Panc1 (cell line): Measurements from ENCODE around the gene SULF2. TPM values are rescaled to one million over a fixed set of nuclear protein-coding genes. Genes with fewer than 3 reads are reported as not detected.

ENCODE experiments used
- ATAC-seq: fragments of 200-7000 bp; cut with Tn5 transposase; 2 replicates; pipeline ENCODE4 v1.9.1; 2020; ENCODE audit warnings: mild to moderate bottlenecking, moderate library complexity
- BruUV-seq: library from RNA; stranded (reverse); fragments of 400-500 nt; replicated peaks from 2 replicates; lab custom pipeline; 2021; lab: Mats Ljungman, UMichigan
- CTCF ChIA-PET: fragments of 300-600 bp; sonication (Branson Sonifier 250); formaldehyde crosslinking; loops from one replicate; lab custom pipeline; 2022; ENCODE audit warnings: antibody characterized with exemption; lab: Charles Lee
- POLR2A ChIA-PET: fragments of 300-600 bp; sonication (Branson Sonifier 250); formaldehyde crosslinking; loops from one replicate; lab custom pipeline; 2022; ENCODE audit warnings: antibody characterized with exemption; lab: Charles Lee
- DNase-seq: peaks from one replicate; pipeline ENCODE4 v3.0.0-alpha.2; 2010; ENCODE audit warnings: low read depth, low spot score
- H3K27ac ChIP-seq: 2 replicates; pipeline ENCODE4 v1.5.1; 2011; ENCODE audit warnings: mild to moderate bottlenecking, low read length, inconsistent platforms
- H3K27me3 ChIP-seq: fragments of 200-500 bp; sonication (Bioruptor generic); 2 replicates; pipeline ENCODE4 v1.6.0; 2014; ENCODE audit warnings: low read length, inconsistent platforms; ENCODE audit not compliant: control insufficient read depth, insufficient read depth
- H3K36me3 ChIP-seq: fragments of 200-500 bp; sonication (Bioruptor generic); 2 replicates; pipeline ENCODE4 v1.5.1; 2014; ENCODE audit warnings: inconsistent platforms, mild to moderate bottlenecking, low read length, moderate library complexity; ENCODE audit not compliant: control insufficient read depth, insufficient read depth
- H3K4me1 ChIP-seq: 2 replicates; pipeline ENCODE4 v1.5.1; 2011; ENCODE audit warnings: inconsistent platforms, mild to moderate bottlenecking, low read length, moderate library complexity; ENCODE audit not compliant: control insufficient read depth, insufficient read depth
- H3K4me3 ChIP-seq, 2 experiments: 2 replicates each; pipeline ENCODE4 v1.5.1; 2011 to 2012; ENCODE audit warnings: low read depth in 2 of 2, low read length in 2 of 2, mild to moderate bottlenecking in 2 of 2, inconsistent platforms in 1 of 2, moderate library complexity in 1 of 2
- H3K9me3 ChIP-seq: fragments of 200-500 bp; sonication (Bioruptor generic); 2 replicates; pipeline ENCODE4 v1.5.1; 2014; ENCODE audit warnings: low read depth, mild to moderate bottlenecking, inconsistent platforms, low read length, moderate library complexity; ENCODE audit not compliant: control insufficient read depth, insufficient read depth
- CTCF ChIP-seq: fragments of 450-650 bp; IDR thresholded peaks from 2 replicates; pipeline ENCODE4 v1.5.1; 2017; ENCODE audit warnings: mild to moderate bottlenecking
- POLR2AphosphoS5 ChIP-seq: IDR thresholded peaks from 2 replicates; pipeline ENCODE4 v1.6.1; 2012; ENCODE audit warnings: mild to moderate bottlenecking, low read depth, low read length, moderate library complexity
- SIN3A ChIP-seq: IDR thresholded peaks from 2 replicates; pipeline ENCODE4 v1.6.1; 2012; ENCODE audit warnings: low read depth, mild to moderate bottlenecking, low read length, moderate library complexity, borderline replicate concordance; ENCODE audit not compliant: insufficient read depth
- TCF7L2 ChIP-seq: IDR thresholded peaks from 2 replicates; pipeline ENCODE4 v1.6.1; 2011; ENCODE audit warnings: mild to moderate bottlenecking, low read depth, low read length, inconsistent platforms
- in situ Hi-C: cut with HindIII; loops from 2 replicates; pipeline ENCODE4 v1.10.0; 2016; ENCODE audit warnings: low sequenced_read_pairs, low pct_unique_long_range_greater_than_20kb
- intact Hi-C: fragments of 100-400 bp; cut with micrococcal nuclease; formaldehyde crosslinking; loops from one replicate; pipeline ENCODE4 v1.10.0; 2022; ENCODE audit not compliant: unreplicated experiment
- total RNA-seq: library from RNA; stranded (reverse); gene quantifications from one replicate; pipeline ENCODE4 v1.2.1, GENCODE V29; 2021; ENCODE audit not compliant: unreplicated experiment
- TF ChIP-seq, protein P1 (sequence below), 2 experiments: IDR thresholded peaks; 2 replicates each; pipeline ENCODE4 v1.6.1; 2011 to 2012; ENCODE audit warnings: low read depth in 2 of 2, control low read depth in 1 of 2, low read length in 1 of 2, mild to moderate bottlenecking in 1 of 2, moderate library complexity in 1 of 2; ENCODE audit not compliant: insufficient read depth in 1 of 2

SULF2 gene
- total RNA-seq, 1 experiment from 2014 or later: 1.4 TPM

DNA sequence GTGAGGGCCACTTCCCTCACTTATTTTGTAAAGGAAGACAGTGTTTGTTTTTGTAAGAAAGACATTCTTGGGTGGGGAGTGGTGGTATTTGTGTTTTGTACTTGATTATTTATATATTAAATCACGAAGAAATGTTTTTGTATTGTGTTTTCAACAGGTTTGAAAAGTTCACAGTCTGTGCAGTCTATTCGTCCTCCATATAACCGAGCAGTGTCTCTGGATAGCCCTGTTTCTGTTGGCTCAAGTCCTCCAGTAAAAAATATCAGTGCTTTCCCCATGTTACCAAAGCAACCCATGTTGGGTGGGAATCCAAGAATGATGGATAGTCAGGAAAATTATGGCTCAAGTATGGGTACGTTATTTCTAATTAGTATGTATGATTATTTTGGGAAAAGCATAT is 146.4 kb downstream of the SULF2 start:
- H3K36me3 ChIP-seq: peaks cover 19% of the 10 kb centered on the region
- no TSS peak for BruUV-seq
- H3K9me3 ChIP-seq: no peaks in the 10 kb centered on the region
- DNase-seq: no peak
- ChIA-PET CTCF (no interaction called here), POLR2A (no interaction called here)
- TF ChIP-seq CTCF: no peak
- no peak for TF ChIP-seq TCF7L2
- TF ChIP-seq, protein P1, sequence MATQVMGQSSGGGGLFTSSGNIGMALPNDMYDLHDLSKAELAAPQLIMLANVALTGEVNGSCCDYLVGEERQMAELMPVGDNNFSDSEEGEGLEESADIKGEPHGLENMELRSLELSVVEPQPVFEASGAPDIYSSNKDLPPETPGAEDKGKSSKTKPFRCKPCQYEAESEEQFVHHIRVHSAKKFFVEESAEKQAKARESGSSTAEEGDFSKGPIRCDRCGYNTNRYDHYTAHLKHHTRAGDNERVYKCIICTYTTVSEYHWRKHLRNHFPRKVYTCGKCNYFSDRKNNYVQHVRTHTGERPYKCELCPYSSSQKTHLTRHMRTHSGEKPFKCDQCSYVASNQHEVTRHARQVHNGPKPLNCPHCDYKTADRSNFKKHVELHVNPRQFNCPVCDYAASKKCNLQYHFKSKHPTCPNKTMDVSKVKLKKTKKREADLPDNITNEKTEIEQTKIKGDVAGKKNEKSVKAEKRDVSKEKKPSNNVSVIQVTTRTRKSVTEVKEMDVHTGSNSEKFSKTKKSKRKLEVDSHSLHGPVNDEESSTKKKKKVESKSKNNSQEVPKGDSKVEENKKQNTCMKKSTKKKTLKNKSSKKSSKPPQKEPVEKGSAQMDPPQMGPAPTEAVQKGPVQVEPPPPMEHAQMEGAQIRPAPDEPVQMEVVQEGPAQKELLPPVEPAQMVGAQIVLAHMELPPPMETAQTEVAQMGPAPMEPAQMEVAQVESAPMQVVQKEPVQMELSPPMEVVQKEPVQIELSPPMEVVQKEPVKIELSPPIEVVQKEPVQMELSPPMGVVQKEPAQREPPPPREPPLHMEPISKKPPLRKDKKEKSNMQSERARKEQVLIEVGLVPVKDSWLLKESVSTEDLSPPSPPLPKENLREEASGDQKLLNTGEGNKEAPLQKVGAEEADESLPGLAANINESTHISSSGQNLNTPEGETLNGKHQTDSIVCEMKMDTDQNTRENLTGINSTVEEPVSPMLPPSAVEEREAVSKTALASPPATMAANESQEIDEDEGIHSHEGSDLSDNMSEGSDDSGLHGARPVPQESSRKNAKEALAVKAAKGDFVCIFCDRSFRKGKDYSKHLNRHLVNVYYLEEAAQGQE (IDR thresholded peaks at IDR 0.05; ENCODE audit: insufficient read depth in 1 of 2, low read depth in 2 of 2, low read length in 1 of 2): no peak
- no peak for TF ChIP-seq POLR2AphosphoS5
- no peak for TF ChIP-seq SIN3A
- H3K4me1 ChIP-seq: no peaks in the 10 kb centered on the region
- in situ Hi-C loops (no loop called here), intact Hi-C loops (no loop called here)
- H3K27me3 ChIP-seq: no peaks in the 10 kb centered on the region
- no peak overlapping the region for H3K27ac ChIP-seq
- no peak for ATAC-seq
- H3K4me3 ChIP-seq: no peak overlapping the region

DNA sequence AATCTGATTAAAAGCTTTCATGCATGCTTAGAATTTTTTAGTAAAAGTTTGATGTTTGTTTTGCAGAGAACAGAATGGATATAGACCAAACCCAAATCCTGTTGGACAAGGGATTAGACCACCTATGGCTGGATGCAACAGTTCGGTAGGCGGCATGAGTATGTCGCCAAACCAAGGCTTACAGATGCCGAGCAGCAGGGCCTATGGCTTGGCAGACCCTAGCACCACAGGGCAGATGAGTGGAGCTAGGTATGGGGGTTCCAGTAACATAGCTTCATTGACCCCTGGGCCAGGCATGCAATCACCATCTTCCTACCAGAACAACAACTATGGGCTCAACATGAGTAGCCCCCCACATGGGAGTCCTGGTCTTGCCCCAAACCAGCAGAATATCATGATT is 150.0 kb downstream of the SULF2 start:
- TF ChIP-seq POLR2AphosphoS5: no peak
- TF ChIP-seq, protein P1 (IDR thresholded peaks at IDR 0.05; ENCODE audit: insufficient read depth in 1 of 2, low read depth in 2 of 2, low read length in 1 of 2): no peak
- no peak for TF ChIP-seq TCF7L2
- no peak for TF ChIP-seq SIN3A
- no peak for TF ChIP-seq CTCF
- ATAC-seq (no peak), DNase-seq (no peak)
- Histone ChIP-seq H3K27ac (no peak overlapping the region), H3K9me3 (no peaks in the 10 kb centered on the region), H3K27me3 (no peaks in the 10 kb centered on the region), H3K36me3 (peaks cover 19% of the 10 kb centered on the region), H3K4me3 (no peak overlapping the region), H3K4me1 (no peaks in the 10 kb centered on the region)
- ChIA-PET CTCF (interaction anchor here (0.7 kb wide), 1 partner anchor 439 kb away, joined by 15 read pairs; no protein-coding TSS in a partner anchor), POLR2A (no interaction called here)
- in situ Hi-C loops (no loop called here), intact Hi-C loops (no loop called here)
- no TSS peak for BruUV-seq
